ENCODE measurements around the gene DLEC1.
A peak's percentile ranks its signal among the peaks of the same experiment; 100 is the strongest.

Gene DLEC1

GRCh38 chr3:38163117-38163840 lies 124.3 kb downstream of the DLEC1 start:
- H3K36me3 ChIP-seq (ENCODE audit: insufficient read depth, low read length): no peaks in the 10 kb centered on the region; the same call in 1 of the 2 replicates
- H3K4me2 ChIP-seq (ENCODE audit: insufficient read depth, low read length): 0 out of 2 replicates have a peak overlapping the region, but pooled peaks have one; percentile 72
- H3K27me3 ChIP-seq (ENCODE audit: insufficient read depth, low read length, poor library complexity): no peaks in the 10 kb centered on the region
- H4K20me1 ChIP-seq (ENCODE audit: insufficient read depth, low read length): peaks cover 7% of the 10 kb centered on the region
- DNase-seq (peak; percentile 35), ATAC-seq (ENCODE audit: insufficient read depth, low read depth) (no peak)
- no peak overlapping the region; the same call in 1 of the 2 replicates for H3K27ac ChIP-seq (ENCODE audit: low read length)
- H3K9ac ChIP-seq (ENCODE audit: low read depth, low read length): peak overlapping the region; percentile 78; the same call in 1 of the 2 replicates
- H3K4me1 ChIP-seq (ENCODE audit: insufficient read depth, low read length): peaks cover 34% of the 10 kb centered on the region
- H3K4me3 ChIP-seq (ENCODE audit: low read depth in 1 of 2, low read length in 2 of 2): no peak overlapping the region
- TF ChIP-seq EZH2 (IDR thresholded peaks at IDR 0.05; ENCODE audit: borderline replicate concordance, low read depth, low read length, severe bottlenecking) (no peak), CTCF (IDR thresholded peaks at IDR 0.05; ENCODE audit: borderline replicate concordance, extremely low read depth, low read length, poor library complexity, severe bottlenecking) (peak; percentile 43)
- peak overlapping the region; percentile 50 for H2AFZ ChIP-seq (ENCODE audit: low read depth, low read length)
- H3K9me3 ChIP-seq (ENCODE audit: insufficient read depth, low read length, severe bottlenecking): no peaks in the 10 kb centered on the region
- peaks cover 30% of the 10 kb centered on the region for H3K79me2 ChIP-seq (ENCODE audit: insufficient read depth, low read length)

GRCh38 chr3:38163841-38164642 lies 125.0 kb downstream of the DLEC1 start:
- H3K9ac ChIP-seq (ENCODE audit: low read depth, low read length): peak overlapping the region; percentile 78
- no peak for TF ChIP-seq EZH2 (IDR thresholded peaks at IDR 0.05; ENCODE audit: borderline replicate concordance, low read depth, low read length, severe bottlenecking)
- TF ChIP-seq CTCF (IDR thresholded peaks at IDR 0.05; ENCODE audit: borderline replicate concordance, extremely low read depth, low read length, poor library complexity, severe bottlenecking): no peak
- H3K79me2 ChIP-seq (ENCODE audit: insufficient read depth, low read length): peaks cover 37% of the 10 kb centered on the region
- ATAC-seq (ENCODE audit: insufficient read depth, low read depth) (no peak), DNase-seq (no peak)
- peak overlapping the region; percentile 96 for H2AFZ ChIP-seq (ENCODE audit: low read depth, low read length)
- no peaks in the 10 kb centered on the region; the same call in 1 of the 2 replicates for H3K36me3 ChIP-seq (ENCODE audit: insufficient read depth, low read length)
- peak overlapping the region; percentile 70 to 79 for H3K4me3 ChIP-seq (ENCODE audit: low read depth in 1 of 2, low read length in 2 of 2)
- H4K20me1 ChIP-seq (ENCODE audit: insufficient read depth, low read length): peaks cover 10% of the 10 kb centered on the region
- H3K9me3 ChIP-seq (ENCODE audit: insufficient read depth, low read length, severe bottlenecking): no peaks in the 10 kb centered on the region
- no peaks in the 10 kb centered on the region for H3K27me3 ChIP-seq (ENCODE audit: insufficient read depth, low read length, poor library complexity)
- peak overlapping the region; percentile 72 for H3K4me2 ChIP-seq (ENCODE audit: insufficient read depth, low read length)
- H3K27ac ChIP-seq (ENCODE audit: low read length): peak overlapping the region; percentile 100
- H3K4me1 ChIP-seq (ENCODE audit: insufficient read depth, low read length): peaks cover 37% of the 10 kb centered on the region

GRCh38 chr3:38164643-38164951 lies 125.6 kb downstream of the DLEC1 start:
- Histone ChIP-seq H3K79me2 (ENCODE audit: insufficient read depth, low read length) (peaks cover 43% of the 10 kb centered on the region), H3K9me3 (ENCODE audit: insufficient read depth, low read length, severe bottlenecking) (no peaks in the 10 kb centered on the region), H3K27ac (ENCODE audit: low read length) (peak overlapping the region; percentile 100), H3K4me2 (ENCODE audit: insufficient read depth, low read length) (peak overlapping the region; percentile 72), H3K36me3 (ENCODE audit: insufficient read depth, low read length) (no peaks in the 10 kb centered on the region; the same call in 1 of the 2 replicates), H3K4me1 (ENCODE audit: insufficient read depth, low read length) (peaks cover 37% of the 10 kb centered on the region), H2AFZ (ENCODE audit: low read depth, low read length) (peak overlapping the region; percentile 96), H3K9ac (ENCODE audit: low read depth, low read length) (peak overlapping the region; percentile 78), H3K4me3 (ENCODE audit: low read depth in 1 of 2, low read length in 2 of 2) (peak overlapping the region; percentile 70 to 79), H3K27me3 (ENCODE audit: insufficient read depth, low read length, poor library complexity) (no peaks in the 10 kb centered on the region), H4K20me1 (ENCODE audit: insufficient read depth, low read length) (peaks cover 11% of the 10 kb centered on the region)
- DNase-seq (no peak), ATAC-seq (ENCODE audit: insufficient read depth, low read depth) (peak; percentile 33)
- TF ChIP-seq CTCF (IDR thresholded peaks at IDR 0.05; ENCODE audit: borderline replicate concordance, extremely low read depth, low read length, poor library complexity, severe bottlenecking) (no peak), EZH2 (IDR thresholded peaks at IDR 0.05; ENCODE audit: borderline replicate concordance, low read depth, low read length, severe bottlenecking) (no peak)
